Right lobe of liver (tissue), 4 donors: ENCODE results near the gene LEAP2.

ENCODE experiments used
- POLR2A ChIP-seq: fragments of 450-650 bp; IDR thresholded peaks from one replicate; pipeline ENCODE4 v1.6.1; 2017; ENCODE audit warnings: antibody characterized with exemption, mild to moderate bottlenecking
- TF ChIP-seq, protein P1 (sequence below), 4 donors: fragments of 200-600 bp in 3 of 4; fragments of 450-650 bp in 1 of 4; IDR thresholded peaks; one replicate each; pipeline versions ENCODE4 v1.5.1 to v1.8.0; 2016 to 2022; ENCODE audit warnings: antibody characterized with exemption in 4 of 4, mild to moderate bottlenecking in 2 of 4
- donor health status: DM: no; HTN: no; CAD: no.
- donor health status: DM: no; HTN: no; CAD: no.
- donor health status: DM: no; HTN: yes; CAD: no.

GRCh38 chr5:132837868-132838267 lies 35.6 kb upstream of the LEAP2 start:
- TF ChIP-seq, protein P1, sequence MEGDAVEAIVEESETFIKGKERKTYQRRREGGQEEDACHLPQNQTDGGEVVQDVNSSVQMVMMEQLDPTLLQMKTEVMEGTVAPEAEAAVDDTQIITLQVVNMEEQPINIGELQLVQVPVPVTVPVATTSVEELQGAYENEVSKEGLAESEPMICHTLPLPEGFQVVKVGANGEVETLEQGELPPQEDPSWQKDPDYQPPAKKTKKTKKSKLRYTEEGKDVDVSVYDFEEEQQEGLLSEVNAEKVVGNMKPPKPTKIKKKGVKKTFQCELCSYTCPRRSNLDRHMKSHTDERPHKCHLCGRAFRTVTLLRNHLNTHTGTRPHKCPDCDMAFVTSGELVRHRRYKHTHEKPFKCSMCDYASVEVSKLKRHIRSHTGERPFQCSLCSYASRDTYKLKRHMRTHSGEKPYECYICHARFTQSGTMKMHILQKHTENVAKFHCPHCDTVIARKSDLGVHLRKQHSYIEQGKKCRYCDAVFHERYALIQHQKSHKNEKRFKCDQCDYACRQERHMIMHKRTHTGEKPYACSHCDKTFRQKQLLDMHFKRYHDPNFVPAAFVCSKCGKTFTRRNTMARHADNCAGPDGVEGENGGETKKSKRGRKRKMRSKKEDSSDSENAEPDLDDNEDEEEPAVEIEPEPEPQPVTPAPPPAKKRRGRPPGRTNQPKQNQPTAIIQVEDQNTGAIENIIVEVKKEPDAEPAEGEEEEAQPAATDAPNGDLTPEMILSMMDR (IDR thresholded peaks at IDR 0.05): no peak
- peak; percentile 81 for TF ChIP-seq POLR2A
